ENCODE results near the gene PLA2G6. TPM values are rescaled to one million over a fixed set of nuclear protein-coding genes. Genes with fewer than 3 reads are reported as not detected.
A peak's percentile ranks its signal among the peaks of the same experiment; 100 is the strongest.

The PLA2G6 gene
- total and polyA plus RNA-seq, 9 of the 15 experiments (the other 6 are each of a cell fraction or from before 2014, with no cell fraction given) = 0.11 to 12.2 (median 9.7) TPM

DNA sequence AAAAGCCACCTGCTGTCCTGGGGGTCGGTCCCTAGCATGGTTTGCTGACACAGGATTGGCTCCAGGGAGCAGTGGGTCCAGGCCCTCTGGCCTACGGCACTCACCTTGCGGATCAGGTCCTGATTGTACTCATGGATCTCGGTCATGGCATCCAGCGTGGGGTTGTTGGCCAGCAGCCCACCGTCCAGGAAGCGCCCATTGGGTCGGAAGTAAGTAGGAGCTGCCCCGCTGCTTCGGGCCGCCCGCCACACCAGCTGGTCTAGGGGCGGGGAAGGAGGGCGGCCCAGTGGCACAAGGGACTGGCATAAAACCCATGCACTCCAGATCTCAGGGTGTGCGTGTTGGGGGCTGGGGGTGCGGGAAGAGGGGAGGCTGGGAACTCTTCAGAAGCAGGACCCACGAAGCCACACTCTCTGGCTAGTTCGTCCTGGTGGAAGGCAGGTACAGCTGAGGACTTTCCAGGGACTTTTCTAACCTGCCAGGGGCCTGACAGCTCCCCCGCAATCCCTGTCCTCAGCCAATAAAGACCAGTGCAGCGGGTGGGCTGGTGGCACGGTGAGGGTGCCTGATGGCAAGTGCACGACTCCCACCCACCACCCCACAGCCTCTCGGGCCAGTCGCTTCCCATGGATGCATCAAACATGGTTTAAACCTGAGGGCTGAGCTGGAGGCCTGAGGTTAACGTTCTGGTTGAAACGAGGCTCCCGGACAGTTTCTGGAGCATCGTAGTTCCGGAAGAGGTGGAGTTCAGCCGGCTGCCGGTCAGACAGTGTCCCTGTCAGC, 66.0 kb downstream of the PLA2G6 start:
- ChIA-PET CTCF (ENCODE audit: low intra/inter-chr PET ratio) (interaction anchor here (0.5 kb wide), 1 partner anchor 99 kb away, joined by 3 read pairs; no protein-coding TSS in a partner anchor), POLR2A (interaction anchor here (1.6 kb wide), 1 partner anchor 88 kb away, joined by 4 read pairs; no protein-coding TSS in a partner anchor)
- intact Hi-C loops (cut with micrococcal nuclease) (loop anchor here (10.0 kb wide), 1 partner anchor 89 kb away; the partner anchor contains the start of gene MAFF), in situ Hi-C loops (cut with MboI) (no loop called here)
- H3K27ac ChIP-seq (ENCODE audit: extremely low read depth, low read depth, low read length) = no peak overlapping the region
- H3K4me2 ChIP-seq (ENCODE audit: insufficient read depth, low read length) = no peak overlapping the region
- no TSS peak for BruUV-seq (replicated peaks)
- no peak overlapping the region; a peak in 1 of 4 replicates for H3K9ac ChIP-seq (ENCODE audit: insufficient read depth in 1 of 2, low read depth in 2 of 2, low read length in 2 of 2)
- H3K4me3 ChIP-seq = no peak overlapping the region
- peaks cover 0 to 32% of the 10 kb centered on the region in 2 experiments; a peak in 2 of 5 replicates for H3K4me1 ChIP-seq (replicated peaks in 1 of 2; ENCODE audit: control insufficient read depth in 2 of 2, insufficient read depth in 2 of 2, low read length in 2 of 2)
- whole genome bisulfite sequencing (ENCODE audit: insufficient coverage, low coverage, missing lambda C conversion rate) = 79% methylated on average over 23 of the region's 31 CpGs
- no peaks in the 10 kb centered on the region for H3K36me3 ChIP-seq (ENCODE audit: control insufficient read depth, insufficient read depth, low read length)
- H3K27me3 ChIP-seq (ENCODE audit: control insufficient read depth in 2 of 2, insufficient read depth in 2 of 2, low read length in 2 of 2) = no peaks in the 10 kb centered on the region
- no peaks in the 10 kb centered on the region for H4K20me1 ChIP-seq (replicated peaks; ENCODE audit: control insufficient read depth, insufficient read depth, low read length)
- TF ChIP-seq POLR2G (IDR thresholded peaks at IDR 0.05; ENCODE audit: low read depth, low read length) (0 out of 2 replicates have a peak, but pooled peaks have one; percentile 13), TAF7 (tag; IDR thresholded peaks at IDR 0.05) (no peak)
- DNase-seq (ENCODE audit: extremely low read depth in 1 of 4, low spot score in 3 of 4) = no peak
- no peak for FAIRE-seq
- no peaks in the 10 kb centered on the region for H3K9me3 ChIP-seq (replicated peaks; ENCODE audit: control insufficient read depth, insufficient read depth, low read depth, low read length)
- H3K79me2 ChIP-seq (ENCODE audit: control insufficient read depth, insufficient read depth, low read length) = no peaks in the 10 kb centered on the region
- no peak overlapping the region for H2AFZ ChIP-seq (ENCODE audit: low read depth, low read length)
- no peaks in the 10 kb centered on the region for H3K9me1 ChIP-seq (ENCODE audit: control insufficient read depth, insufficient read depth, low read length)
- ATAC-seq = no peak

All from K562 (cell line).